GM21528 (cell line): ENCODE data around the gene ING5.
"Not testable (repeated sequence)": the region's sequence is repeated elsewhere in the genome, so short reads cannot be mapped to it uniquely, and the experiment has no call there.

Experiments
- ATAC-seq: cut with Tn5 transposase; IDR thresholded peaks from one replicate; pipeline ENCODE4 v1.9.1; 2021; ENCODE audit warnings: mild to moderate bottlenecking, moderate library complexity; ENCODE audit not compliant: unreplicated experiment, low FRiP score

Gene ING5

GRCh38 chr2:241755777-241756176, 53.9 kb downstream of the ING5 start:
- ATAC-seq = no peak

GRCh38 chr2:241759067-241759807, 57.4 kb downstream of the ING5 start:
- no peak for ATAC-seq

GRCh38 chr2:241759893-241760292, 58.1 kb downstream of the ING5 start:
- ATAC-seq = not testable (repeated sequence)

GRCh38 chr2:241760301-241760771, 58.5 kb downstream of the ING5 start:
- no peak for ATAC-seq

- ATAC-seq = no peak
Observed at GRCh38 chr2:241762321-241762932, 60.6 kb downstream of the ING5 start.

- no peak for ATAC-seq
Observed at GRCh38 chr2:241762933-241763369, 61.1 kb downstream of the ING5 start.

GRCh38 chr2:241763551-241764274, 61.9 kb downstream of the ING5 start:
- no peak for ATAC-seq

- ATAC-seq = no peak
Observed at GRCh38 chr2:241764275-241765241, 62.7 kb downstream of the ING5 start.

- ATAC-seq = no peak
Observed at GRCh38 chr2:241767464-241768250, 65.8 kb downstream of the ING5 start.

- no peak for ATAC-seq
Observed at GRCh38 chr2:241768251-241768711, 66.4 kb downstream of the ING5 start.

GRCh38 chr2:241768850-241769249, 67.0 kb downstream of the ING5 start:
- ATAC-seq = no peak

GRCh38 chr2:241769819-241770184, 68.0 kb downstream of the ING5 start:
- no peak for ATAC-seq

GRCh38 chr2:241770185-241770935, 68.5 kb downstream of the ING5 start:
- no peak for ATAC-seq

- no peak for ATAC-seq
Observed at GRCh38 chr2:241770936-241771285, 69.1 kb downstream of the ING5 start.

- ATAC-seq = no peak
Observed at GRCh38 chr2:241771286-241772062, 69.6 kb downstream of the ING5 start.

GRCh38 chr2:241772063-241772499, 70.2 kb downstream of the ING5 start:
- ATAC-seq = no peak

- ATAC-seq = no peak
Observed at GRCh38 chr2:241773511-241774418, 71.9 kb downstream of the ING5 start.
